Stimulated activated CD4-positive, alpha-beta T cell treated with anti-CD3 and anti-CD28 coated beads, Interleukin-2, amount 100 ng/mL, for 4 hours (primary cell): ENCODE results near the gene LRRC7.
"Not testable (repeated sequence)": the region's sequence is repeated elsewhere in the genome, so short reads cannot be mapped to it uniquely, and the experiment has no call there.

Source experiments
- DNase-seq: peaks from one replicate; pipeline ENCODE4 v3.0.0-alpha.2; 2020; ENCODE audit warnings: low read depth

The LRRC7 gene

DNA sequence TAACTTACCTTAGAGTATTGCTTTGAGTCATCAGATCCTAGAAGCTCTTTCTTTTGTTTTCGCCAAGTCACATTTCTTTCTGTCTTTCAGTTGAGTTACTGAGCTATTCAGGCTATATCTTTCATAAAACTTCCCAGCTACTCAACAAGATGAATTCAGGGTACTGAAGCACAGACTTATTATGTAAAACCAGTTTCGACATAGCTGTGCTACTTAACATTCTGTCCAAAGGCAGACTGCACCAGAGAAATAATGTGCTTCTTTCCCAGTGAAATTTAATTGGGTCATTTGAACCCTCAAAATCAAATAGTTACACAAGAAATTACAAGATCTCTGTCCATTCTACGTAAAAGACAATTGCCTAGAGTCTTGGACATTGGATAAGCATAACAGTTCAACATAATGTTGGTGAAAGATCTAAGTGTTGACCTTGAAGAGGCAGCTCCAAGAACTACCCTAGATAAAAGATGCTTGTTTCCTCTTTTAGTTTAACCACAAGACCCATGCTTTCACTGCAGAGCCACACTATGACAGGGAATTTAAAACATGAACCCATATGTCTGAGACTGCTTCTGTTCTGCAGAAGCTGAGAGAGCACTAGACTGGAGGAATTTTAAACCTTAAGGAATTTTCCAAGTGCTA lies 474.5 kb downstream of the LRRC7 start:
- DNase-seq, result no peak

DNA sequence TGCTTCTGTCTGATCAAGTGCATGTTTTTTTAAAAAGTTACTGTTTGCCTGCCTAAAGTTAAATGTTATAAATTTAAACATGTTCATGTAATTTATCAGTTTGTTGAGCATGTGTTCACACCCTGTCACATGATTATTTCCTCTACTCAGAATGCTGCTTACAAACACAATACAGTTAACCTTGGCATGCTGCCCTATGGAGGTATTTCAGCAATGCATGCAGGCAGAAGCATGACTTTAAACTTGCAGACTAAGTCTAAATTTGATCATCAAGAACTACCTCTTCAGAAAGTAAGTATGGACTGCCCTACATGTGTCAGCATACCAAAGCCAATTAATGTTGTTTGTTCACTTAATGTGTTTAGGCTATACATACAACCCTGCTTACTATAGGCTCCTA lies 476.1 kb downstream of the LRRC7 start:
- no peak for DNase-seq

DNA sequence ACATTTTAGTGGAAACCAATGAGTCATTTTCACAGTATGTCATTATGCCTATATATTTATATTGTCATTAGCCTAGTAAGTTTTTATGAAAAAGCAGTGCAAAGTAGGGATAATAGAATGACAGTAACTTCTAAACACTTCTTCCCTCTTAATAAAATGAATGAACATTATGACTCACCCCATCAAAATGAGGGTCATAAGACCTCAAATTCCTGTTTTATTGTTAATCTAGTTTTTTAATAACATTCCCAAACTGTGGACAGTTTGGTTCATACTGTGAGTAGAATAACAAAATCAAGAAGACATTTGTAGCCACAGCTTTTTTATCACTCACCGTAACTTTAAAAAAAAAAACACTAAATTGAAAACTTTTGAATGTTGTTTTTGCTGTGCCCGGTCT lies 477.1 kb downstream of the LRRC7 start:
- DNase-seq, result no peak

DNA sequence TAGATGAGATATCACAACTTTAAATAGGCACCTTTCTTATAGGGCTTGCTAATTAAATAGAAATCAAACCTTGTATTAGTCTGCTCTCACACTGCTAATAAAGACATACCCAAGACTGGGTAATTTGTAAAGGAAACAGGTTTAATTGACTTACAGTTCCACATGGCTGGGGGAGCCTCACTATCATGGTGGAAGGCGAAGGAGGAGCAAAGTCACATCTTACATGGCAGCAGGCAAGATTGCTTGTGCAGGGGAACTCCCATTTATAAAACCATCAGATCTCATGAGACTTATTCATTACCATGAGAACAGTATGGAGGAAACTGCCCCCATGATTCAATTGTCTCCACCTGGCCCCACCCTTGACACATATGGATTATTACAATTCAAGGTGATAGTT lies 477.9 kb downstream of the LRRC7 start:
- not testable (repeated sequence) for DNase-seq

DNA sequence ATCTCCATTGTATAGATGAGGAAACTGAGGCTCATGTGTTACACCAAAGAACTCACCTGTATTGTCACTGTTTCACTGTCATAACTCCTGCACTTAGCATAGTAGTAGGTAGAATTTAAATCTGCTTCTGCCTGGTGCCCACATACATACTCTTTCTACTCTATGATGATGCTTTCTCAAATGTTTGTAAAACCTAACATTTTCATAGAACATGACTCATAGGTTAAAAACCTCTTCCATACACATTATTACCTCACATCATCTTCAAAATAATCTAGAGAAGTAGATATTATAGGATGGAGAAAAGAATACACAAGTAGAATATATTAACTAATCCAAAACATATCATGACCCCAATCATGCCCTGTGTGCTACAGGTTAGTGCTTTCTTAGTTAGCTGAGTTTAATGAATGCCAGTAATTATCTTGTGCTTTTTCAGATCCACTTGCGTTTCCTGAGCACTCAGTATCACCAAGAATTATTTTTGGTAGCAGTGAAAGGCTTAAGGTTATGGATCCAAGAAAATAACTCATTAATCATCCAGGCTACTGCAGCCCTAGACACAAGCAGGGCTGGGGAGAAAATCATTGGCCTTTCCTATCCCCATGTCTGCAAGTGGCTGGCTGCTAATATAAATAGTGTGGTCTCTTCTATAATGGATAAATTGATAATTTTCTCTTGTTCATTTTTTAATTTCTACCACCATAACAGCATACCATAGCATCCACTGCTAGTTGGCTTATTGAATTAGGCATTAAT lies 480.8 kb downstream of the LRRC7 start:
- DNase-seq, result no peak

DNA sequence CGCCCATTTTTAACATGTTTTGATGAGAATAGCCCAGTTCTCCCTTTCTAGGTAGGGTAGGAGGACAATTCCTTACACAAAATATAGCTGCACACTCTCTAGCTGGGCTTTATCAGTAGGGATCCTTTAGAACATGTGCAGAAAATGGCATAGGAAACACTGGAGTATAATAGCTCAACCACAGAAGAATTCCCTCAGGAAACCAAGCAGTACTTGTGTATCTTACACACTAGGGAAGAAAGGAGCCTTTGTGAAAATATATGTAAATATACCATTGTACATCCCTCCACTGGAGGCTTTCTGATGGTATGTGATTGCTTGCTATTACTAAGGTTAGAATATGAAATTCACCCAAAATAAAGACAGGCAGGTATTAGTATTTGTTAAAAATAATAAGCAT lies 484.2 kb downstream of the LRRC7 start:
- no peak for DNase-seq

DNA sequence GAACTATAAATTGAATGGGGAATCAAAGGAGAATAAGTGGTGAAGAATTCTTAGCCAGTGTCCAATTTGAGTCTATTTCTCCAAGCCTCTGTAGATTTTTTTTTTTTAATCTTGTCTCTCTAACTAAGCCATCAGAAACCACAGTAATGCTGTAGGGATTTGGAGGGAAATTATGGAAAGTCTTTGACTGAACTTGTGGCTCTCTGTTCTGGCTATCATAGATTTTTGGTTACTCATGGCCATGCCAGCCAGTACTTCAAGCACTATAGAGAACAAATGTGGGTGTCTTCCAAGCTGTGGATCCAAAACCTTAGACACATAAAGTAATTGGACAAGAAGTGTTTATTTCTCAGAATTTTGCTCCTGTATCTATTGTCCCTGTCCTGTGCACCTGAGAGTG lies 489.8 kb downstream of the LRRC7 start:
- no peak for DNase-seq

DNA sequence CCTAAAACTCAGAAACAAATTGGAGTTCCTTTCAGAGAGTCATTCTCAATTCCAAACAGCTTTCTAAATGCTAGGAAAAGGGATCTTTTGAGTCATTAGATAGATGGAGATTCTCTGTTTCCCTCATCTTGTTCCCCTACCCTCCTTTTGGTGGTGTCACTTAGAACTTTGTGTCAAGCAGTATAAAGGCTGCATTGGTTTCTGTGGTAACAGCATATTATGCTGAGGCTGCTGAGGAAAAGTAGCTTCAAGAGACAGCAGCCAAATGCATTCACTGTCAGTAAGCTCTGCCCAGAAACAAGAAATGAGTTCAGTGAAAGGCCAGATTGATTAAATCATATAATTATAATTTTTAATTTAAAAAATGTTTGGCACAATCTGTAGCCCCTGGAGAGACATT lies 493.5 kb downstream of the LRRC7 start:
- DNase-seq, result no peak

DNA sequence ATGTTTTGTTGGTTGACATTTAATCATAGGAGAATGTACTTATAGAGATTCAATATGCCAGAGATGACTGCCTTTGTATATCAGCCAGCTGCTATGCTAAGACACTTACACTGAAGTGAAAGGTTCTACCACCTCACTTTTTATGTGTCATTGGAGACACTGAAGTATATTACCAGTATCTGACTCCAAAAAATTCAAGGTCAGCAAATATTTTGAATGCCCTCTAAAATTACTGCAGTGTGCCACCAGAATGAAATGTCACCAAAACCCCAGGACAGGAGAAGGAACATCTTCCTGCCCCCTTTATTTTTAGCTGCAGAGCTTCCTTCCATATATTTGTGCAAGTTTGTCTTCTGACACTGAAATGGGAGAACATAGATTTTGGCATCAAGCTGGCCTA lies 496.1 kb downstream of the LRRC7 start:
- no peak for DNase-seq

DNA sequence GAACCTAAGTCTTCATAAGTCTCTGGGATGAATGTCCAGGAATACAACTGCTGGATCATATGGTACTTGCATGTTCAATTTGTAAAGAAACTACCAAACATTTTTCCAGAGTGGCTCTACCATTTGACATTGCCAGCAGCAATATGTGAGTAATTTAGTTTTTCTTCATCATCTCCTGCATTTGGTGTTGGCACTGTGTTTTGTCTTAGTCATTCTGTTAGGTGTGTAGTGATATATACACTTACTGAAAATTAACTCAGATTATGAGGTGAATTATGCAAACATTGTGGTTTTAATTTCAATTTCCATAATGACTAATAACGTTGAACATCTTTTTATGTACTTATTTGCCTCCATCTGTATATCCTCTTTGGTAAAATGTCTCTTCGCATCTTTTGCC lies 499.0 kb downstream of the LRRC7 start:
- no peak for DNase-seq

DNA sequence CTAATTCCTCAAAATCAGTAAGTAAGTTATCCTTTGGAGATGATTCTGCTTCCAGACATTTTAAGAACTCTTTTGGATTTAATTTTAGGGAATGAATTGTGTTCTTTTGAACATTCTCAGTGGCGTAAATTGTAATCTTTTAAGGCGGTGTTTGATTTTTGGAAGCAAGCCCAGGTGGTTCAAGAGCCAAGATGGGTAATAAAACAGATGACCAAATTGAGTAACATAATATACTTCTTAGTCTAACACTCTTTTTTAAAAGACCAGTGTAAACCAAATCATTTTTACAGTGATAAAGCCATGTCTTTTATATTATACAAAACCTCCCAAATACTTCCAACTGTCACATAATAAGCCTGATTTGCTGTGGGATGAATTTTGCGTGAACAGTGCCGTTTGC lies 503.9 kb downstream of the LRRC7 start:
- DNase-seq, result no peak

DNA sequence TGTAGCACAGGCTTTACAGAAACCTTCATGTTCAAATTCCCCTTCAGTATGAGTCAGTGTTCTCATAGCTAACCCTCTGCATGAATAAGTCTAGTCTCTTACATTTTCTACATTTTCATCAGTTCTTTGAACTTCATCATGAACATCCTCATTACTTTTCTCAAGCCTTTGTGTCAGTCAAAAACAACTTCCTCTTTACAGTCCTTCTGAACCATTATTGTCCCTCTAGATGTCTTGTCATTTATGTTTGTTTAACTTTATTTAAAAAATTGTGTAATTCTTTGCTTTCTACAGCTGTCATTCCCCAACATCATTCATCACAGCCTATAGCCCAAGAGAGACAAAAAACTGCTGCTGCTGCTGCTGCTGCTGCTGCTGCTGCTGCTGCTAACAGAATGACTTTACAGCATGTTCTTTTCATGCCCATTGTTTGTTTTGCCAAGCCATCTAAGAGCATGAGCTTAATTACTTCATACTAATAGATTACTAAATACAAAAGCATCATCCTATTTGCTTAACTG lies 504.6 kb downstream of the LRRC7 start:
- no peak for DNase-seq

DNA sequence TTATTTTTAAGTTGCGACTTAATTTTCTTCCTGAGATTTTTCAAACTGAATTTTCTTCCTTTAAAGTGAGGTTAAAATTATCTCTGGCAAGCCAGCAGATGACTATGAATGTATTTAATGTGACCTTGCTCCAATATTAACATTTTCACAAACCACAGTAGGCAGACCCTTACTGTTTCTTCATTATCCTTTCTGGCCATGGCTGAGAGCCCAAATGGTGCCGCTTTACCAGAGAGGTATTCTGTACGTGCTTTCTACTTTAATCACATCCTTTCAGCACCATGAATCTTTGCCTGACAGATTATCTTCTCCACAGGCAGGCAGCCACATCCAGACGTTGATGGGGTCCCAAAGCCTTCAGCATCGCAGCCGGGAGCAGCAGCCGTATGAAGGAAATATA lies 508.0 kb downstream of the LRRC7 start:
- DNase-seq, result no peak

DNA sequence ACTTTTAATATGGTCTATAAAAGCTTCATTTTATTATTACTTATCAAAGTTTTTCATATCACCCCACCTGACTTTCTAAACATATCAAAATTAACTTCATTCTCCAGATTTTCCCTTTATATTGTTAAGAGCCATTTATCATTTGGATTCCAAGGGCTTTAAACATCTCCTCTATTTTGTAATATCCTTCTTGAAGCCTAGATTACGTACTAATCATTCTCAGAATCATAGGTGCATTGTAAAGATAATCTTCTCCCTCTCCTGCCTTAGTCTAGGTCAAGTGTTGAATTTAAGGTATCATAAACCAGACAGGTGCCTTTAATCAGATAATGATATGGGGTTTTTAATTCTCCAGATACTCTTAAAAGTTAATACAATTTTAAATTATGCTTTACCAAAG lies 509.3 kb downstream of the LRRC7 start:
- DNase-seq, result no peak

DNA sequence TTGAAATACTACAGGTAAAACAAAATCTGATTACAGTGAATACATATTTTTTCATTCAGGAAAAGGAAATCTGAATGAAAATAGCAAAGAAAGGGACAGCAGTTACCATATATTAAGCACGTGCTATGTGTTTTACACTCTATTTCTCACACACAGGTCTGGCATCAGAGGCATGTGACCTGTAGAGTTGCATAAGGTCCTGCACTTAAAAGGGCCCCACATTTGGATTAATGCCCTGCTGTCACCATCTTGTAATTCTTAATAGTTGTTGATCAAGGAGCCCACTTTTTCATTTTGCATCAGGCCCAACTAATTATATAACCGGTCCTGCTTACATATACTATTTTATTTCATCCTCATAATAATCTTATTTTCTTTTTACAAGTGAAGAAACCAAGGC lies 511.8 kb downstream of the LRRC7 start:
- DNase-seq, result no peak

DNA sequence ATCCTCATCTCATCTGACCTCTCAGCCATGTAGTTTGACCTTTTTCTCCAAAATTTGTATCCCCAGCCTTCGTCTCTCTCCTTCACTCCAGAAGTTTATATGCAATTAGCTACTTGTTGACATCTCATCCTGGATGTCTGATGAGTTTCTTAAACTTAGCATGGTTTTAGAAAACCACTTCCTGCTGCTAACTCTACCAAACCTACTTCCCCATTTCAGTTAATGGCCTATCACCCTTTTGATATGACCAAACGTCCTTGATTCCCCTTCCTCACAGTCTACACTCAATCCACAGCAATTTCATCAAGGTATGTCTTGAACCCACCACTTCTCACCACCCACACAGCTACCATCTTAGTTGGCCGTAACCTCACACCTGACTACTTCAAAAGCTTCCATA lies 515.8 kb downstream of the LRRC7 start:
- DNase-seq, result no peak

DNA sequence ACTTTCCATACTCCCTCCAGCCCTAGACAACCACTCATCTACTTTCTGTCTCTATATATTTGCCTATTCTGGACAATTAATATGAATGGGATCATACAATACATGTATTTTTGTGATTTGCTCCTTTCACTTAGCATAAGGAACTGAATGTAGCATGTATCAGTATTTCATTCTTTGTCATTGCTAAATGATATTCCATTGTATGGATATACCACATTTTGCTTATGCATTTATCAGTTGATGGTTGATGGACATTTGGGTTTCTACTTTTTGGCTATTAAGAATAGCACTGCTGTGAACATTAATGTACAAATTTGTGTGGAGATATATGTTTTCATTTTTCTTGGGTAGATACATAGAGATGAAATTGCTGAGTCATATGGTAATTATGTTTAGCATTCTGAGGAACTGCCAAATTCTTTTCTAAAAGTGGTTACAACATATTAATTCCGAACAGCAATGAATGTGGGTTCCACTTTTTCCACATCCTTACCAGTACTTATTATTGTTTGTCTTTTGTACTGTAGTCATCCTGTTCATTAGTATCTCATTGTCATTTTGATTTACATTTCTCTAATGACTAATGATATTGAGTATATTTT lies 516.7 kb downstream of the LRRC7 start:
- DNase-seq, result no peak

DNA sequence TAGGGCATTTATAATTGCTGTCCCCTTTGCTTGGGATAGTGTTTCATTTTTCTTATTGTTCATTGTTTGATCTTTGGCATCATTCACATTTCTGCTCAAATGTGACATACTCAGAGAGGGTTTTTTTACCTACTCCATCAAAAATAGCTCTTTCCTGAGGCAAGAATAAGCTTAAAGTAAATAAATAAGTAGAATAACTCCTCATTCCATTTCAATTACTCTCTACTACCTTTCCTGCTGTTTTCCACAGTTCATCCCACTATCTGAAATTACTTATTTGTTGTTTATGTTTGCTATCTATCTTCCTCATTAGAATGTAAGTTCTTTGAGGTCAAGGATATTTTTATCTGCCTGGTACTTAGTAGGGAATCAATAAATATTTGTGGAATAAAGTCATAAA lies 517.8 kb downstream of the LRRC7 start:
- DNase-seq, result no peak

DNA sequence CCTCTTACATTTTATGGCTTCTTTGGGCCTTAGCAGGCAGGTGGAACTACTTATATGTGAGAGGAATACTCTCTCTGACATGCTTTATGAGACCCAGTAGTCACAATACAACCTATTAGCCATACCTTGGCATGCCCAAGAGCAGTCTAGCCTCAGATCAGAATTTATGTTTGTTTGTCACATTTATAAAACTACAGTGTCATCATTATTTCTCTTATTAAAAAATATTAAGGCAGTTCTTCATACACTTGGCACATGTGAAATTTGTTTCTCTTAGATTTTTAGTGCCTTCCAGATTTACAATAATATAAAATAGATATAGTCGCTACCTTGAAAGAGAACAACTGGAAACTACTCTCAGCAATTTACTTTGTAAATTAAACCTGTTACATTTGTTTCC lies 519.2 kb downstream of the LRRC7 start:
- DNase-seq, result no peak

DNA sequence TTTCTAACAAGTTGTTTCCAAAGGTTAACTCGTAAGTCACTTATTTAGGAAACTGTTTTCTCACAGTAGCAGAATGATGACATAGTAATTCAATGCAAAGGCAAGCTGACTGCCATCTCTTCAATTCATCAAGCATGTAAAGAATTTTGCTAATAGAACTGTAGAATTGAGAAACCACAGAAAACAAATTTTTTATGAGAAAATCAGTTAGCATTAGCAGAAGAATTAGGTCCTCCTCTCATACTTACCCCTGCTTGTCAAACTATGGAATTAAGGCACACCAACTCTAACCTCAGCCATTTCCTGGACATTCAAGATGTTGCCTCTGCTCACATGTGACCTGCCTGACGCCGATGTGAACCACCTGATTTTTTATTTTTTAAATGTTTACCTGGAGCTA lies 522.4 kb downstream of the LRRC7 start:
- no peak for DNase-seq

DNA sequence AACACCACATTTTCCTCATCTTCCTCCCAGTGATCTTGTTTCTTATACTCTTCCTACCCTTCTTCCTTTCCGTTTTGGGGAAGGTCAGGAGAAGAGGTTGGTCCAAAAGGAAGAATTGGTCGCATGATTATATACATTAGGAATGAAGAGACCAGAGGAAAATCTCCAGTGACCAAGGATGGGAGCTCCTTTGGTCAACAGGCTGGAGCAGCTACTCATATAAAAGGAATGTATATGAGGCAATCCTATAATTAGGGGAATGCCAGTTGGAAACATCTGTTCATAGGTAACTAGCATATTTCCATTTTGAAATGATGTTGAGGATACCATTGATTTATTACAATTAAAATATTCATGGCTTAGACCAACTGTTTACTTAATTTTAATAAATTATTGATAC lies 523.2 kb downstream of the LRRC7 start:
- DNase-seq, result no peak

DNA sequence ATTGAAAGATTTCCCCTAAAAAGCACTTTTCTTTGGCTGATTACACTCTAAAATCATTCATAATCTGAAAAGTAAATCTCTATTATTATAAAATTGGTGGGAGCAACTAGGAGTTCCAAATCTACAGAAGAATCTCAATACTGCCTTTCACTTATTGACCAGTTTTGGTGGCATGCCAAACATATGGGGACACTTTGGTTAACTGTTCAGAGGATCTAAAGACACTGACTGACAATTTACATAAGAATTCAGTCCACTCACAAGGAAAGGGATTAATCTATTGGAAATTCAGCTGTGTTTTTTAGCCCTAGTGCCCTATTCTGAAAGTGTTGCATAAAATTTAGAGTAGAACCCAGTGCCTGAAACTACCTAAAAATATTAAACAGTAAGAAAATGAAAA lies 524.1 kb downstream of the LRRC7 start:
- DNase-seq, result no peak

DNA sequence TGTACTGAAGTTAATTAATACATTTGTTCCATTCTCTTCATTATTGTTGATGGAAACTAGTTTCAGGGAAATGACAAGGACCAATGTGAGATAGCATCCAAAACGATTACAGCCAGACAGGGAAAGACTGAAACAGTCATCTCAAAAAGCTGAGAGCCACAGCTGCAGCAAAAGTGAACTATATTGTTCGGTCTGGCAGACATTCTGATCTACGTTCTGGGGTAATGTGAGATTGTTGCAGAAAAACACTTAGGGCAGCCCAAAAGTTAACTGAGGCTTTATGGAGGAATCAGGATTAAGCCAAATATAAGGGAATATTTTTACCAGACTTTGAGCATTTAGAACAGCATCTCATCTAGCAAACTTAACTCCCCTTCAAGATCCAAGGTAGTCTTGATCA lies 524.8 kb downstream of the LRRC7 start:
- DNase-seq, result no peak
